HEK293 (cell line): ENCODE data around the gene GASK1B.

Experiments used
- CTCF ChIA-PET: fragments of 350-600 bp; formaldehyde crosslinking; extraction: SDS; loops from one replicate; lab custom pipeline; 2021; ENCODE audit warnings: antibody characterized with exemption; lab: Yijun Ruan, JAX
- POLR2A ChIA-PET: fragments of 300-600 bp; formaldehyde crosslinking; extraction: SDS; loops from one replicate; lab custom pipeline; 2020; ENCODE audit warnings: antibody characterized with exemption, inconsistent platforms; lab: Yijun Ruan, JAX
- H3K27ac ChIP-seq: fragments of 200-500 bp; sonication (Bioruptor generic); 2 replicates; pipeline ENCODE4 v1.5.1; 2014; ENCODE audit warnings: low read depth, low read length, control low read depth, inconsistent platforms; ENCODE audit errors: extremely low read depth
- H3K36me3 ChIP-seq, 2 experiments: fragments of 200-500 bp in 1 of 2; sonication (Bioruptor generic) in 1 of 2; 1 replicate in 1 of 2; 2 replicates in 1 of 2; pipeline ENCODE4 v1.5.1; 2014 to 2017; ENCODE audit warnings: inconsistent platforms in 2 of 2, low read length in 2 of 2; ENCODE audit not compliant: control insufficient read depth in 2 of 2, insufficient read depth in 1 of 2
- H3K4me1 ChIP-seq: fragments of 200-500 bp; sonication (Bioruptor generic); 2 replicates; pipeline ENCODE4 v1.5.1; 2014; ENCODE audit warnings: mild to moderate bottlenecking, low read length, inconsistent platforms; ENCODE audit not compliant: control insufficient read depth, insufficient read depth
- H3K4me3 ChIP-seq: 2 replicates; pipeline ENCODE4 v1.5.1; 2011; ENCODE audit warnings: low read depth, mild to moderate bottlenecking, control low read depth, low read length, moderate library complexity
- H3K9me3 ChIP-seq: fragments of 200-500 bp; sonication (Bioruptor generic); 2 replicates; pipeline ENCODE4 v1.5.1; 2014; ENCODE audit warnings: low read depth, low read length, inconsistent platforms; ENCODE audit not compliant: control insufficient read depth, insufficient read depth
- EGR2 ChIP-seq: fragments of 450-650 bp; formaldehyde crosslinking; IDR thresholded peaks from 2 replicates; pipeline ENCODE4 v1.5.1; 2016; ENCODE audit warnings: low read depth, missing biosample characterization, missing genetic modification characterization
- GLI2 ChIP-seq: fragments of 450-650 bp; formaldehyde crosslinking; IDR thresholded peaks from 2 replicates; pipeline ENCODE4; 2017; ENCODE audit warnings: missing biosample characterization, missing genetic modification characterization, low read depth, borderline replicate concordance
- HOXC10 ChIP-seq: sonication (generic); formaldehyde crosslinking; IDR thresholded peaks from 2 replicates; pipeline ENCODE4 v1.8.1; 2023; ENCODE audit warnings: mild to moderate bottlenecking, missing genetic modification reagents
- KLF1 ChIP-seq: fragments of 450-650 bp; formaldehyde crosslinking; IDR thresholded peaks from 2 replicates; pipeline ENCODE4 v1.5.1; 2016; ENCODE audit warnings: missing biosample characterization, missing genetic modification characterization
- PRDM1 ChIP-seq: fragments of 450-650 bp; formaldehyde crosslinking; IDR thresholded peaks from 2 replicates; pipeline ENCODE4; 2016; ENCODE audit warnings: missing biosample characterization, missing genetic modification characterization
- SALL2 ChIP-seq: fragments of 450-650 bp; formaldehyde crosslinking; IDR thresholded peaks from 2 replicates; pipeline ENCODE4 v1.5.0; 2017; ENCODE audit warnings: missing biosample characterization, mild to moderate bottlenecking, missing genetic modification characterization, borderline replicate concordance
- SCRT2 ChIP-seq: fragments of 450-650 bp; formaldehyde crosslinking; IDR thresholded peaks from 2 replicates; pipeline ENCODE4 v1.5.1; 2016; ENCODE audit warnings: missing biosample characterization, missing genetic modification characterization
- TRIM28 ChIP-seq: IDR thresholded peaks from 2 replicates; pipeline ENCODE4 v1.6.1; 2011; ENCODE audit warnings: low read length, control low read depth, borderline replicate concordance
- ZBTB17 ChIP-seq: fragments of 450-650 bp; formaldehyde crosslinking; IDR thresholded peaks from 2 replicates; pipeline ENCODE4 v1.5.1; 2016; ENCODE audit warnings: missing biosample characterization, missing genetic modification characterization
- ZNF121 ChIP-seq: fragments of 450-650 bp; formaldehyde crosslinking; IDR thresholded peaks from 2 replicates; pipeline ENCODE4 v1.5.1; 2016; ENCODE audit warnings: missing biosample characterization, missing genetic modification characterization
- ZNF174 ChIP-seq: fragments of 450-650 bp; formaldehyde crosslinking; IDR thresholded peaks from 2 replicates; pipeline ENCODE4 v1.5.0; 2017; ENCODE audit warnings: missing biosample characterization, mild to moderate bottlenecking, missing genetic modification characterization
- ZNF19 ChIP-seq: fragments of 450-650 bp; formaldehyde crosslinking; IDR thresholded peaks from 2 replicates; pipeline ENCODE4; 2016; ENCODE audit warnings: missing biosample characterization, missing genetic modification characterization, low read depth
- ZNF23 ChIP-seq: fragments of 450-650 bp; formaldehyde crosslinking; IDR thresholded peaks from 2 replicates; pipeline ENCODE4 v1.5.1; 2016; ENCODE audit warnings: missing biosample characterization, missing genetic modification characterization, borderline replicate concordance
- ZNF248 ChIP-seq: fragments of 450-650 bp; formaldehyde crosslinking; IDR thresholded peaks from 2 replicates; pipeline ENCODE4 v1.5.1; 2017; ENCODE audit warnings: missing biosample characterization, missing genetic modification characterization
- ZNF366 ChIP-seq: fragments of 450-650 bp; formaldehyde crosslinking; conservative IDR thresholded peaks from 2 replicates; pipeline ENCODE4 v1.5.1; 2016; ENCODE audit warnings: missing biosample characterization, missing genetic modification characterization
- ZNF416 ChIP-seq: fragments of 450-650 bp; formaldehyde crosslinking; IDR thresholded peaks from 2 replicates; pipeline ENCODE4 v1.5.1; 2016; ENCODE audit warnings: missing biosample characterization, missing genetic modification characterization
- ZNF423 ChIP-seq: fragments of 450-650 bp; formaldehyde crosslinking; IDR thresholded peaks from 2 replicates; pipeline ENCODE4 v1.5.1; 2016; ENCODE audit warnings: missing biosample characterization, missing genetic modification characterization
- ZNF585B ChIP-seq: fragments of 450-650 bp; formaldehyde crosslinking; IDR thresholded peaks from 2 replicates; pipeline ENCODE4 v1.5.1; 2016; ENCODE audit warnings: missing biosample characterization, missing genetic modification characterization
- ZNF596 ChIP-seq: fragments of 450-650 bp; IDR thresholded peaks from 2 replicates; pipeline ENCODE4 v1.5.0; 2018; ENCODE audit warnings: missing biosample characterization, mild to moderate bottlenecking, missing genetic modification characterization, moderate library complexity
- ZNF624 ChIP-seq: fragments of 450-650 bp; formaldehyde crosslinking; IDR thresholded peaks from 2 replicates; pipeline ENCODE4 v1.5.1; 2017; ENCODE audit warnings: missing biosample characterization, missing genetic modification characterization
- TF ChIP-seq, protein P1 (sequence below): fragments of 450-650 bp; formaldehyde crosslinking; IDR thresholded peaks from 2 replicates; pipeline ENCODE4 v1.5.1; 2016; ENCODE audit warnings: missing biosample characterization, missing genetic modification characterization, low read depth
- TF ChIP-seq, protein P2 (sequence below): fragments of 450-650 bp; formaldehyde crosslinking; optimal IDR thresholded peaks from 2 replicates; pipeline ENCODE3; 2016; ENCODE audit warnings: missing biosample characterization, mild to moderate bottlenecking, missing genetic modification characterization
- TF ChIP-seq, protein P3 (sequence below): fragments of 450-650 bp; formaldehyde crosslinking; IDR thresholded peaks from 2 replicates; pipeline ENCODE4 v1.5.1; 2016; ENCODE audit warnings: missing biosample characterization, missing genetic modification characterization

The GASK1B gene

DNA sequence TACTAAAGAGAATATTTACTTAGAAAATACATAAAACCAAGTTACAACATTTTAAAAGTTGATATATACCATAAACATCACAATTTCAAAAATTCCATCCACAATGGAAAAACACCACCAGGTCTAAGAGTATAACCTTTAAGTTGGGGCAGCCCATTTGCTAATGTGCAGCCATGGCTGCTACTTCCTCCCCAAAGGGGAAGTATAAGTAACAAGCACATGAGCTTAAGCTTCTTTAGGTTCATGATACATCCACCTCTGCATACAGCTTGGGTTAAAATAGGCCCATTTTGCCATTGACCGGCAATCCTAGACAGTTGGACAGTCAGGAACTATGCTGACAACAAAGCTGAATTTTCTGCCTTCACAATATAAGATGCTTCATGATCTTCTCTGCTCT lies 16.6 kb upstream of the GASK1B start (continued):
- TF ChIP-seq, protein P1, sequence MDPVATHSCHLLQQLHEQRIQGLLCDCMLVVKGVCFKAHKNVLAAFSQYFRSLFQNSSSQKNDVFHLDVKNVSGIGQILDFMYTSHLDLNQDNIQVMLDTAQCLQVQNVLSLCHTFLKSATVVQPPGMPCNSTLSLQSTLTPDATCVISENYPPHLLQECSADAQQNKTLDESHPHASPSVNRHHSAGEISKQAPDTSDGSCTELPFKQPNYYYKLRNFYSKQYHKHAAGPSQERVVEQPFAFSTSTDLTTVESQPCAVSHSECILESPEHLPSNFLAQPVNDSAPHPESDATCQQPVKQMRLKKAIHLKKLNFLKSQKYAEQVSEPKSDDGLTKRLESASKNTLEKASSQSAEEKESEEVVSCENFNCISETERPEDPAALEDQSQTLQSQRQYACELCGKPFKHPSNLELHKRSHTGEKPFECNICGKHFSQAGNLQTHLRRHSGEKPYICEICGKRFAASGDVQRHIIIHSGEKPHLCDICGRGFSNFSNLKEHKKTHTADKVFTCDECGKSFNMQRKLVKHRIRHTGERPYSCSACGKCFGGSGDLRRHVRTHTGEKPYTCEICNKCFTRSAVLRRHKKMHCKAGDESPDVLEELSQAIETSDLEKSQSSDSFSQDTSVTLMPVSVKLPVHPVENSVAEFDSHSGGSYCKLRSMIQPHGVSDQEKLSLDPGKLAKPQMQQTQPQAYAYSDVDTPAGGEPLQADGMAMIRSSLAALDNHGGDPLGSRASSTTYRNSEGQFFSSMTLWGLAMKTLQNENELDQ (tag by site-specific recombination): no peak
- TF ChIP-seq ZNF248 (tag by site-specific recombination): no peak
- no peak for TF ChIP-seq ZNF366 (tag by site-specific recombination)
- no peak for TF ChIP-seq HOXC10 (CRISPR knock-in tag)
- no peak for TF ChIP-seq ZNF19 (tag by site-specific recombination)

DNA sequence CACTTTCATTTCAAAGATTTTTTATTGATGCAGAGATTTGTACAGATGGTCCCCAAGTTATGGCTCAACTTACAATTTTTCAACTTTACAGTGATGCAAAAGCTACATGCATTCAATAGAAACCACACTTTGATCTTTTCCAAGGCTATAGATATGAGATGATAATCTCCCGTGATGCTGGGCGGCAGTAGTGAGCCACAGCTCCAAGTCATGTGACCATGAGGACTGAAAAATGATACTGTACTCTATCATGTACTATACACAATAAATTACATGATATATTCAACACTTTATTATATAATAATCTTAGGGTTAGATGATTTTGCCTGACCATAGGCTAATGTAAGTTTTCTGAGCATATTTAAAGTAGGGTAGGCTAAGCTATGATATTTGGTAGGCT lies 14.0 kb upstream of the GASK1B start:
- Histone ChIP-seq H3K36me3 (no peaks in the 10 kb centered on the region), H3K9me3 (no peaks in the 10 kb centered on the region), H3K27ac (no peak overlapping the region), H3K4me1 (no peaks in the 10 kb centered on the region), H3K4me3 (no peak overlapping the region)
- no peak for TF ChIP-seq GLI2 (tag by site-specific recombination)
- TF ChIP-seq ZNF585B: no peak
- TF ChIP-seq SCRT2 (tag by site-specific recombination): no peak
- TF ChIP-seq TRIM28: no peak
- TF ChIP-seq ZNF596: no peak
- CTCF ChIA-PET: interaction anchor here (1.3 kb wide), 1 partner anchor 15 kb away, joined by 4 read pairs; no protein-coding TSS in a partner anchor
- POLR2A ChIA-PET: no interaction called here

DNA sequence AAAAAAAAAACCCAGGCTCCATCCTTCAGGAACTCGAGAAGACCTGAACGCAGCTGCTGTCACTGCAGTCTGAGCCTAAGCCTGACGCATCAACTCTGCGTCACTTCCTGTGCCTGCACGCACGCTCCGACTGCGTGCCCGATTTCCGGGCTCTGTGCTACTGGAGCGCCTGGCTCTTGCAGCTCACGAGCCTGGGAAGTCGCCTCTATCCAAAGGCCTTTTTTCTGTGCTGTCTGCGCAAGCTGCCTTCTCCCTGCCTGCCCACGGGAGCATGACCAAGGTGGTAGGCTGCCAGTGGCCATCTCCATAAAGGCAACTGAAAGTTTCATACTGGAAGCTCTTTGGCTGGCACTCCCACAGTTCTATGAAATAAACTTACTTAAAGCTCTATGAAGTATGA lies 9.9 kb upstream of the GASK1B start:
- H3K9me3 ChIP-seq: no peaks in the 10 kb centered on the region
- H3K4me1 ChIP-seq: no peaks in the 10 kb centered on the region
- TF ChIP-seq TRIM28 (no peak), ZNF174 (tag by site-specific recombination) (no peak), ZBTB17 (no peak), EGR2 (tag by site-specific recombination) (no peak), ZNF423 (no peak), ZNF624 (tag by site-specific recombination) (no peak), ZNF23 (tag by site-specific recombination) (no peak), KLF1 (no peak), ZNF416 (tag by site-specific recombination) (no peak), PRDM1 (no peak), ZNF121 (tag by site-specific recombination) (no peak), SALL2 (no peak)
- TF ChIP-seq, protein P2, sequence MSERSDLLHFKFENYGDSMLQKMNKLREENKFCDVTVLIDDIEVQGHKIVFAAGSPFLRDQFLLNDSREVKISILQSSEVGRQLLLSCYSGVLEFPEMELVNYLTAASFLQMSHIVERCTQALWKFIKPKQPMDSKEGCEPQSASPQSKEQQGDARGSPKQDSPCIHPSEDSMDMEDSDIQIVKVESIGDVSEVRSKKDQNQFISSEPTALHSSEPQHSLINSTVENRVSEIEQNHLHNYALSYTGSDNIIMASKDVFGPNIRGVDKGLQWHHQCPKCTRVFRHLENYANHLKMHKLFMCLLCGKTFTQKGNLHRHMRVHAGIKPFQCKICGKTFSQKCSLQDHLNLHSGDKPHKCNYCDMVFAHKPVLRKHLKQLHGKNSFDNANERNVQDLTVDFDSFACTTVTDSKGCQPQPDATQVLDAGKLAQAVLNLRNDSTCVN (tag by site-specific recombination): no peak
- TF ChIP-seq, protein P3, sequence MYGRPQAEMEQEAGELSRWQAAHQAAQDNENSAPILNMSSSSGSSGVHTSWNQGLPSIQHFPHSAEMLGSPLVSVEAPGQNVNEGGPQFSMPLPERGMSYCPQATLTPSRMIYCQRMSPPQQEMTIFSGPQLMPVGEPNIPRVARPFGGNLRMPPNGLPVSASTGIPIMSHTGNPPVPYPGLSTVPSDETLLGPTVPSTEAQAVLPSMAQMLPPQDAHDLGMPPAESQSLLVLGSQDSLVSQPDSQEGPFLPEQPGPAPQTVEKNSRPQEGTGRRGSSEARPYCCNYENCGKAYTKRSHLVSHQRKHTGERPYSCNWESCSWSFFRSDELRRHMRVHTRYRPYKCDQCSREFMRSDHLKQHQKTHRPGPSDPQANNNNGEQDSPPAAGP (tag by site-specific recombination): no peak
- TF ChIP-seq, all 188 proteins: peak for 0
- no peak overlapping the region for H3K4me3 ChIP-seq
- no peaks in the 10 kb centered on the region for H3K36me3 ChIP-seq
- H3K27ac ChIP-seq: no peak overlapping the region
- CTCF ChIA-PET: interaction anchor here (0.6 to 1.7 kb wide), 5 partner anchors 8 to 74 kb away, joined by 3 to 7 read pairs (median 3); no protein-coding TSS in a partner anchor
- POLR2A ChIA-PET: no interaction called here
